ENCODE data around the gene CADPS. TPM values are rescaled to one million over a fixed set of nuclear protein-coding genes. Genes with fewer than 3 reads are reported as not detected.

CADPS gene
- total and polyA plus RNA-seq, 5 donors from 2014 or later: not detected

- H3K4me3 Mint-ChIP-seq: no peak overlapping the region
- H3K27ac Mint-ChIP-seq: no peak overlapping the region
- ATAC-seq (ENCODE audit: low read depth in 2 of 2) (no peak), DNase-seq (no peak)
- no peaks in the 10 kb centered on the region for H3K27me3 ChIP-seq (ENCODE audit: control insufficient read depth, insufficient read depth, low read length)
- no peaks in the 10 kb centered on the region for H3K4me1 Mint-ChIP-seq
- no peaks in the 10 kb centered on the region for H3K4me1 ChIP-seq (ENCODE audit: control insufficient read depth, insufficient read depth, low read length, poor library complexity, severe bottlenecking)
- no peaks in the 10 kb centered on the region for H3K27me3 Mint-ChIP-seq
- H3K27ac ChIP-seq (ENCODE audit: insufficient read depth, low read length, poor library complexity, severe bottlenecking): no peak overlapping the region
- no peak overlapping the region for H3K4me3 ChIP-seq (ENCODE audit: low read depth, low read length)
- no peaks in the 10 kb centered on the region for H3K36me3 Mint-ChIP-seq
- no peaks in the 10 kb centered on the region for H3K36me3 ChIP-seq (ENCODE audit: control insufficient read depth, insufficient read depth, low read length)
- H3K9me3 Mint-ChIP-seq: peaks cover 0 to 5% (median 0%) of the 10 kb centered on the region in 7 donors
- H3K9me3 ChIP-seq (ENCODE audit: control insufficient read depth in 2 of 2, low read length in 2 of 2): no peaks in the 10 kb centered on the region
Observed at GRCh38 chr3:62822905-62823304, 52.3 kb downstream of the CADPS start.

GRCh38 chr3:62818347-62818746 lies 56.9 kb downstream of the CADPS start:
- Mint-ChIP-seq H3K27ac (no peak overlapping the region), H3K9me3 (peaks cover 0 to 5% (median 0%) of the 10 kb centered on the region in 7 donors), H3K4me3 (no peak overlapping the region), H3K36me3 (no peaks in the 10 kb centered on the region), H3K4me1 (no peaks in the 10 kb centered on the region), H3K27me3 (no peaks in the 10 kb centered on the region)
- no peak overlapping the region for H3K27ac ChIP-seq (ENCODE audit: insufficient read depth, low read length, poor library complexity, severe bottlenecking)
- DNase-seq (no peak), ATAC-seq (ENCODE audit: low read depth in 2 of 2) (no peak)
- H3K27me3 ChIP-seq (ENCODE audit: control insufficient read depth, insufficient read depth, low read length): no peaks in the 10 kb centered on the region
- no peaks in the 10 kb centered on the region for H3K4me1 ChIP-seq (ENCODE audit: control insufficient read depth, insufficient read depth, low read length, poor library complexity, severe bottlenecking)
- H3K4me3 ChIP-seq (ENCODE audit: low read depth, low read length): no peak overlapping the region
- H3K36me3 ChIP-seq (ENCODE audit: control insufficient read depth, insufficient read depth, low read length): no peaks in the 10 kb centered on the region
- H3K9me3 ChIP-seq (ENCODE audit: control insufficient read depth in 2 of 2, low read length in 2 of 2): no peaks in the 10 kb centered on the region

- DNase-seq: peak in 1 of 3 donors; percentile 1
- Mint-ChIP-seq H3K27ac (no peak overlapping the region), H3K4me1 (no peaks in the 10 kb centered on the region), H3K9me3 (peaks cover 0 to 7% (median 0%) of the 10 kb centered on the region in 7 donors), H3K4me3 (no peak overlapping the region), H3K36me3 (no peaks in the 10 kb centered on the region), H3K27me3 (no peaks in the 10 kb centered on the region)
- Histone ChIP-seq H3K9me3 (ENCODE audit: control insufficient read depth in 2 of 2, low read length in 2 of 2) (no peaks in the 10 kb centered on the region), H3K4me1 (ENCODE audit: control insufficient read depth, insufficient read depth, low read length, poor library complexity, severe bottlenecking) (no peaks in the 10 kb centered on the region), H3K4me3 (ENCODE audit: low read depth, low read length) (no peak overlapping the region), H3K27ac (ENCODE audit: insufficient read depth, low read length, poor library complexity, severe bottlenecking) (no peak overlapping the region), H3K27me3 (ENCODE audit: control insufficient read depth, insufficient read depth, low read length) (no peaks in the 10 kb centered on the region), H3K36me3 (ENCODE audit: control insufficient read depth, insufficient read depth, low read length) (no peaks in the 10 kb centered on the region)
- ATAC-seq (ENCODE audit: low read depth in 2 of 2): no peak
Observed at GRCh38 chr3:62817678-62818077, 57.5 kb downstream of the CADPS start.

GRCh38 chr3:62815981-62816380 lies 59.2 kb downstream of the CADPS start:
- DNase-seq (no peak), ATAC-seq (ENCODE audit: low read depth in 2 of 2) (no peak)
- Histone ChIP-seq H3K27me3 (ENCODE audit: control insufficient read depth, insufficient read depth, low read length) (no peaks in the 10 kb centered on the region), H3K9me3 (ENCODE audit: control insufficient read depth in 2 of 2, low read length in 2 of 2) (no peaks in the 10 kb centered on the region), H3K36me3 (ENCODE audit: control insufficient read depth, insufficient read depth, low read length) (no peaks in the 10 kb centered on the region), H3K4me1 (ENCODE audit: control insufficient read depth, insufficient read depth, low read length, poor library complexity, severe bottlenecking) (no peaks in the 10 kb centered on the region), H3K4me3 (ENCODE audit: low read depth, low read length) (no peak overlapping the region), H3K27ac (ENCODE audit: insufficient read depth, low read length, poor library complexity, severe bottlenecking) (no peak overlapping the region)
- H3K4me3 Mint-ChIP-seq: no peak overlapping the region
- no peak overlapping the region for H3K27ac Mint-ChIP-seq
- H3K27me3 Mint-ChIP-seq: no peaks in the 10 kb centered on the region
- peaks cover 0 to 7% (median 0%) of the 10 kb centered on the region in 7 donors for H3K9me3 Mint-ChIP-seq
- H3K4me1 Mint-ChIP-seq: no peaks in the 10 kb centered on the region
- no peaks in the 10 kb centered on the region for H3K36me3 Mint-ChIP-seq

GRCh38 chr3:62812631-62813030 lies 62.6 kb downstream of the CADPS start:
- Histone ChIP-seq H3K4me3 (ENCODE audit: low read depth, low read length) (no peak overlapping the region), H3K36me3 (ENCODE audit: control insufficient read depth, insufficient read depth, low read length) (no peaks in the 10 kb centered on the region), H3K9me3 (ENCODE audit: control insufficient read depth in 2 of 2, low read length in 2 of 2) (no peaks in the 10 kb centered on the region), H3K27ac (ENCODE audit: insufficient read depth, low read length, poor library complexity, severe bottlenecking) (no peak overlapping the region), H3K27me3 (ENCODE audit: control insufficient read depth, insufficient read depth, low read length) (no peaks in the 10 kb centered on the region), H3K4me1 (ENCODE audit: control insufficient read depth, insufficient read depth, low read length, poor library complexity, severe bottlenecking) (no peaks in the 10 kb centered on the region)
- ATAC-seq (ENCODE audit: low read depth in 2 of 2) (no peak), DNase-seq (no peak)
- Mint-ChIP-seq H3K9me3 (peaks cover 0 to 5% (median 2%) of the 10 kb centered on the region in 7 donors), H3K27me3 (no peaks in the 10 kb centered on the region), H3K27ac (no peak overlapping the region), H3K4me3 (no peak overlapping the region), H3K4me1 (no peaks in the 10 kb centered on the region), H3K36me3 (no peaks in the 10 kb centered on the region)

- Mint-ChIP-seq H3K36me3 (no peaks in the 10 kb centered on the region), H3K9me3 (peaks cover 0 to 5% (median 1%) of the 10 kb centered on the region in 7 donors), H3K27ac (no peak overlapping the region), H3K27me3 (no peaks in the 10 kb centered on the region), H3K4me1 (no peaks in the 10 kb centered on the region), H3K4me3 (no peak overlapping the region)
- ATAC-seq (ENCODE audit: low read depth in 2 of 2) (no peak), DNase-seq (no peak)
- Histone ChIP-seq H3K36me3 (ENCODE audit: control insufficient read depth, insufficient read depth, low read length) (no peaks in the 10 kb centered on the region), H3K27ac (ENCODE audit: insufficient read depth, low read length, poor library complexity, severe bottlenecking) (no peak overlapping the region), H3K27me3 (ENCODE audit: control insufficient read depth, insufficient read depth, low read length) (no peaks in the 10 kb centered on the region), H3K4me3 (ENCODE audit: low read depth, low read length) (no peak overlapping the region), H3K9me3 (ENCODE audit: control insufficient read depth in 2 of 2, low read length in 2 of 2) (no peaks in the 10 kb centered on the region), H3K4me1 (ENCODE audit: control insufficient read depth, insufficient read depth, low read length, poor library complexity, severe bottlenecking) (no peaks in the 10 kb centered on the region)
Observed at GRCh38 chr3:62811119-62811518, 64.1 kb downstream of the CADPS start.

- no peaks in the 10 kb centered on the region for H3K27me3 ChIP-seq (ENCODE audit: control insufficient read depth, insufficient read depth, low read length)
- H3K27ac ChIP-seq (ENCODE audit: insufficient read depth, low read length, poor library complexity, severe bottlenecking): no peak overlapping the region
- no peaks in the 10 kb centered on the region for H3K9me3 ChIP-seq (ENCODE audit: control insufficient read depth in 2 of 2, low read length in 2 of 2)
- Mint-ChIP-seq H3K4me3 (peak overlapping the region in 1 of 4 donors; percentile 43), H3K4me1 (no peaks in the 10 kb centered on the region), H3K36me3 (no peaks in the 10 kb centered on the region), H3K9me3 (peaks cover 0 to 6% (median 1%) of the 10 kb centered on the region in 7 donors), H3K27ac (peak overlapping the region in 1 of 3 donors; percentile 60), H3K27me3 (no peaks in the 10 kb centered on the region)
- DNase-seq (no peak), ATAC-seq (ENCODE audit: low read depth in 2 of 2) (no peak)
- H3K4me1 ChIP-seq (ENCODE audit: control insufficient read depth, insufficient read depth, low read length, poor library complexity, severe bottlenecking): no peaks in the 10 kb centered on the region
- H3K4me3 ChIP-seq (ENCODE audit: low read depth, low read length): no peak overlapping the region
- no peaks in the 10 kb centered on the region for H3K36me3 ChIP-seq (ENCODE audit: control insufficient read depth, insufficient read depth, low read length)
Observed at GRCh38 chr3:62809369-62809768, 65.8 kb downstream of the CADPS start.

GRCh38 chr3:62805580-62806277 lies 69.5 kb downstream of the CADPS start:
- Mint-ChIP-seq H3K27ac (no peak overlapping the region), H3K36me3 (no peaks in the 10 kb centered on the region), H3K4me1 (no peaks in the 10 kb centered on the region), H3K27me3 (no peaks in the 10 kb centered on the region), H3K9me3 (peaks cover 0 to 6% (median 2%) of the 10 kb centered on the region in 7 donors), H3K4me3 (no peak overlapping the region)
- no peaks in the 10 kb centered on the region for H3K36me3 ChIP-seq (ENCODE audit: control insufficient read depth, insufficient read depth, low read length)
- no peak overlapping the region for H3K4me3 ChIP-seq (ENCODE audit: low read depth, low read length)
- no peak for ATAC-seq (ENCODE audit: low read depth in 2 of 2)
- H3K9me3 ChIP-seq (ENCODE audit: control insufficient read depth in 2 of 2, low read length in 2 of 2): no peaks in the 10 kb centered on the region
- no peak overlapping the region for H3K27ac ChIP-seq (ENCODE audit: insufficient read depth, low read length, poor library complexity, severe bottlenecking)
- no peaks in the 10 kb centered on the region for H3K4me1 ChIP-seq (ENCODE audit: control insufficient read depth, insufficient read depth, low read length, poor library complexity, severe bottlenecking)
- DNase-seq: no peak
- no peaks in the 10 kb centered on the region for H3K27me3 ChIP-seq (ENCODE audit: control insufficient read depth, insufficient read depth, low read length)

Data from CD4-positive, CD25-positive, alpha-beta regulatory T cell (primary cell).